Ureter (tissue), 1 donor: ENCODE results near the gene PDE5A. TPM values are rescaled to one million over a fixed set of nuclear protein-coding genes. Genes with fewer than 3 reads are reported as not detected.

ENCODE experiments used
- DNase-seq: peaks from one replicate; pipeline ENCODE4 v3.0.0-alpha.2; 2020; ENCODE audit warnings: low spot score
- total RNA-seq: library from RNA; stranded (reverse); gene quantifications from one replicate; pipeline ENCODE4 v1.2.4, GENCODE V29; 2023
- donor health status: DM: yes; HTN: yes; CAD: no.

The PDE5A gene
- total RNA-seq, 1 donor from 2014 or later = 74.4 TPM

DNA sequence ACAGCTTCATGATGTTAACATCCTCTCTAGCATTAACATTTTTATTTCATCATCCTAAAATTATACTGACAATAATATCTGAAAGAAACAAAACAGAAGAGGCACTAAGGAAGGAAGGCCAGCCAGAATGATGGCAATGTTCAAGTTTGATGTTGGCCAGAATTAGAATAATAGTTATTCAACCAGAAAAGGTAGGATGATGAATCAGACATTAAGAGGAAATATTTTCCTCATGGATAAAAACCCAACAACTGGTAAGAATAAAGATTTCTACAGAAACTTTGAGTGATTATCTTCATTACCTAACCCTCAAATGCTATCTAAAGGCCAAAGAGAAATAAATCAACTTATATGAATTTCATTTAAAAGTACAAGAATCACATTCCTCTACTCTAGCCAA lies 105.2 kb downstream of the PDE5A start:
- no peak for DNase-seq

DNA sequence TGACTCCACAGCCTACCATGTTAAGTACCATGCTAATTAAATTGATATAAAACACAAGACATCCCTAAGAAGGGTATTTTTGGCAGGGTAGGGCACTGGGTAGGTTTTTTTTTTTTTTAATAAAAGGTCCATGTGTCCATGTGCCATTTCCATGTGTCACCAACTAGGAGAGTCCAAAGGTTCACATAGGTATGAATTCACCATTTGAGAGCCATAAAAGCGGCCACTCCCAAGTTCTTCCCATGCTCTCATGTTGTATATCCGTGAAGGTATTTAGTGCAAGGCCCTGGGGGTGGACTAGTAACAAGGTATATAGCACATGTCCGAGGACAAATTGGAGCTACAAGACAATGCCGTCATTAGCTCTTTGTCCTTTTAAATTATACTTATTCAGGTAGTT lies 107.3 kb downstream of the PDE5A start:
- DNase-seq = no peak

DNA sequence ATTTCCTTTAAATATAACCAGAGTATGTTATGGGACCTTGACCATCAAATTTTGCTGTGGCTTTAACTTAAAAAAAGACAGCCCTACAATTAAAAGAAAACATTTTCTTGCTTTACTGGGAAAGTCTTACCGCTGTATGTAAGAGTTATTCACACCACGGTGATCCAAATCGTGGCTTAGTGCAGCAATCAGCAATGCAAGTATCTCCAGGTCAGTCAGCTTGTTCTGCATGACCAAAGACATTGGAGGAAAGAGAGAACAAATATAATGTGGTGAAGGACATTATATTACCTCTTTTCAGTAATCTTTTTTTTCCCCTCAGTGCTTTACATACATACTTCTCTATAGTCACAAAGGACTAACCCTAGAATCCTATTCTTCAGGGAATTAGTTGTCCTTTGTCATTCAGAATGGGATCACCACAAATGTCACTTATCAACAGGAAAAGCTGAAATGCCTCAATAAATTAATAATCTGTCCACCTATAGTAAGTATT lies 109.6 kb downstream of the PDE5A start:
- no peak for DNase-seq

DNA sequence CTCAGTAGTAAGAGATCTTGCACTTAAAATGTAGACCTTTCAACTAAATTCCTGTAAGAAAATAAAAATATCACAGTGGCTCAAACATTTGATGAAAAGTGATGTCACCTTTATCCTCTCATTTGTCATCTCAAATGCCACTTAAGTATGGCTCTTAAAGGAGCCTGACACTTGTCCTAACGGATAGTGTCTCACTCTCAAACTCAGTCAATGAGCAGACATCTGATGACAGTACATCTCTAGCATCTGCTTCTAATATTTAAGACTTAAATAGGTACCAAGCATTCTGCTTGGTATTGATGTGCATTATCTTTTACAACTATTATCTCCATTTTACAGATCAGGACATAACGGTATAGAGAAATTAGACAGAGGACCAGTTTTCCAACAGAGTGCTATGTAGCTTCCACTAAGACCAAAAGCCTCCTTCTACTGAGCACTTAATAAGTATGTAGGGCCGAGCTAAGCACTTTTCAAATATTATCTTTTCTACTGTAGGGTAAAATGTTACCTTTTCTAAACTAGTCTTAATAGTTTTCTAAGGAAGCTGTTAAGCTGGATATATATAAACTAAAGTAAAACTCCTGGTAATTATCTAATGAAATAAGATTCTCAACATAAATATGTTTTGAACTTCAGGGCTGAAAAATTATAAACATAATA lies 110.2 kb downstream of the PDE5A start:
- no peak for DNase-seq

DNA sequence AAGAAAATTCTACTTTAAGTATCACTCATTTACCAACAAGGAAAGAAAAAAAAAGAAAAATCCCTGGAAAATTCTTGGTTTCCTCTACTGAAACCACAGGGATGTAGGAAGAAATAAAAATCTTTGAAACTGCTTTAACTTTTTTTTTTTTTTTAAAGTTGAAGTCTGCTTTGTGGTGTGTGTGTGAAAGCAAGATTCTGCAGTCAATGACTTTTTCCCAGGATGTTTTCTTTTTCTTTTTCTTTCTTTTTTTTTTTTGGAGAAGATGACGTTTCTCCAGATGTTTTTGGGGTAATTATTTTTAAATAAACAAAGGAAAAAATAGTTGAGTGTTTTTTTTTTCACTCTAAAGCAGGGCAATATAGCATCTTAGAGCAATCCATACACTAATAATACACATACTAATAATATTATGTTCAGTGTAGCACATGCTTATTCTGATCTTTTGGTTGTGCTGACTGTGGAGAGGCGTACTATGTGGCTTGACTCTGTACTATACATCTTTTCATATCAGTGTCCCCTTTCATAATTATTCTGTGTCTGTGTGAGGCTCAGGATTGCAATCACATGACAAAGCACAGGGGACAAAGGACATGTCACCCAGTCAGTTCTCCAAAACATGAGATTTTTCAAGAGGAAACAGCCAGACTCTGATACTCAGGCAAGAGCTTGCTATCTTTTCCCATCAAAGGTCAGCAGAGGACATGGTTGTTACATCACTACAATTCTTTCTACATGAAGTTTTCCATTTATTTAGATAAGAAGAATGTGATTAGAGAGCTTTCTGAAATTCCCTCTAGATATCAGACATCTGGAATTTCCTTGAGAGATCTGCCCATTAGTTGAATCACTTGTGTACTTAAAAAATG lies 111.0 kb downstream of the PDE5A start:
- DNase-seq = no peak

DNA sequence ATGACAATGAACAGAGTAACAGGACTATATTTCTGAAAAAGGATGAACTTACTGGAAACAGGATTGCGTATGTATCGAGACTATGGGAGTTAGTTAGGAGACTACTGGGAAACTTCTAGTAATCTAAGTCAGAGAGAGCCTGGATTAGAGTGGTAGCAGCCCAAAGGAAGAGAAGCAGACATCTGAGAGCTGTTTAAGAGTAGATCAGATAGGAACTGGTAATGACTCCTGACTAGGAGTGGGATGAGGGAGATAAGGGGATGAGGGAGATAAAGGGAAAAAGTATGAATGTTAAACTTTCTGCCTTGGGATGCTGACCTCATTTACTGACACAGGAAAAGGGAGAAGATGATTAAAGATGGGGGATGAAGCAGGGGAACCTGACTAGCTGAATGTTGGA lies 116.2 kb downstream of the PDE5A start:
- DNase-seq = no peak

DNA sequence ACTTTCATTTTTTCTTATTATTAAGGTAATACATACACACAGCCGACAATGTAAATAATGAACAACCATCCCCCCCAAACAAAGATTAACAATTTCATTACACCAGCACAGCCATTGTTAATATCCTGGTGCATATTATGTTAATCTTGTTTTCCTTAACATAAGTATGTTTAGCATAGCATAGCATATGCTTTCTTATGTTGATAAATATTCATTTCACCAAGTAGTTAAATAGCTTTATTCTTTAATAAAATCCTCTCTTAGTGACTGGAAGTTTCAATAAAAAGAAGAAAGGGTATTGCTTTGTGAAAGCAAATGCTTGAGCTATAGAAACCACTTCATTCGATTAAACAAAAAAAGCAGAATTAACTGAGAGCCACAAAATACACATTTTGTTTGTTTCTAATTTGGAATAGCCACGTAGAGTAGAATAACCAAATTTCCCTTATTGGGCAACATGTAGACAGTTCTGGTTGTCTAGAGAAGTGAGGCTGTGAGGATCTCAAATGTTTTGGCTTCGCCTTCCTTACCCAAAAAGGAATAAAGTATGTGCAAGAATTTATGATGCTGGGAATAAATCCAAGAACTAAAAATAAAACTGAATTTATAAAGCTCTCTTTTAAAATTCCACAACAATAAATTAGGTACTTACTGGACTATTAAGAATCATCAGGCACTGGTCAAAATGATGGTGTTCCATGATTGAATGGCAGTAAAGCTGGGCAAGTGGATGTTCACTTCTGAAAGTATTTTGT lies 118.0 kb downstream of the PDE5A start:
- DNase-seq = no peak

DNA sequence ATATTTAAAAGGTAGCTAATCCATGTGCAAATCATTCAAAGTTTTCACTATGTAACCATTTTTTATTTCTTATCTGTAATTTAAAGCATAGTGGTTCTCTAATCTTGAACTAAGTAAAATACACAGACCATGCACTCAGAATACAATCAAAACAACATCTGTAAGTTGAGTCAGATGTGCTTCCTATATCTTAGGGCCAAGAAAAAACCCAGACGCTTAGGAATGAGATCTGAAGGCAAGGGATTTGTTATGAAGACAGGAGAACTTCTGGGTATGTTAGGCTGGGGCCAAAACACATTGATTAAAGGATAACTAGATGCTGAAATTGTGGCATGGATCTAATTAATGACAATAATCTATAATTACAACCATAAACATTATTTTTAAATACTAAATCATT lies 120.3 kb downstream of the PDE5A start:
- no peak for DNase-seq

DNA sequence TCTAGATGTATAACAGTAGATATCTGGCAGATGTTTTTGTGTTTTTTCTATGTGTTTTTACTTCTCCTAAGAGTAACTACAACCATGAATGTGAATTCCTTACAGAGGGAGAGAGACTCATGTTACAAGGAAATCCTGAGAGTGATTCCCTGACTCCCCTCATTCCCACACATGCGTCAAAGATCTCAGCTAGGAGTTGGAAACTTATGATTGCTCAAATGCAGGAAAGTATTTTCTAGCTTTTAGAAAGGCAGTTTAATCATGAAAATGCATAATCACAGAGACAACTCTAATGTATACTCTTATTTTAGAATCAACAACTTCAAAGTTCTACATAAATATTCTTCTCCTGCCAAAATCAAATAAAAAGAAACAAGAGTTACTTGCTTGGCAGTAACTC lies 121.8 kb downstream of the PDE5A start:
- no peak for DNase-seq

DNA sequence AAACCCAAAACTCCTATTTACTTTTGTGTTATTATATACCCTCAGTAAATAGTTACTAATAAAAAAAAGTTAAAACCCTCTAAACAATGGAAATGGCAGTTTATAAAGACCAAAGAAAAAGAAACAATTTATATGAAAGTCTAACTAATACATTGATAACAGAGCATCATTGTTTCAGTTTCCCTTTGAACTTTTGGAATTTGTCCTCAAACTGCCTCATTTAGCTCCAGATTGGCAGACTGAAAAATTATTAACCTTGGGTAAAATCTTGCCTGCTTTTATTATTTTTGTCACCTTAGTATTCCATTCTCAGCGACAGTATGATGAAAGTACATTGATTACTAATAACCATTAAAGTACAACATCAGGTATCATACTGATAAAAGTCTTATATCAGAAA lies 124.0 kb downstream of the PDE5A start:
- no peak for DNase-seq

DNA sequence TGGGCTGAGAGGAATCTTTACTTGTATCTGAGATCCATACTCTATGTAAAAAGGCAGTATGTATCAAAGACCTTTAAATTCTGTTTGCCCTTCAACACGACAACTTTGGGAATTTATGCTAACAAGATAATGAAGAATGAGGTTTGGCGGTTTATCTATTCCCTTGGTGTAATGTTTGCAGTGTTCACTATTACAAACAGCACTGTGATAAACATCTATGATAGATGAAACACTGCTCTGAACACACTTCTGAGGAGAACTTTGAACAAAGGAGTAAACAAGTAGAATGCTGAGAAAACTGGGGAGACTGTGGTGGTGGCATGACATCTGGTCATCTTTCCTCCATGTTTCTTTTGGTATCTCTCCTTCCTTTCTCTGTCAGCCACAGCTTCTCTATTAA lies 126.9 kb downstream of the PDE5A start:
- DNase-seq = no peak

DNA sequence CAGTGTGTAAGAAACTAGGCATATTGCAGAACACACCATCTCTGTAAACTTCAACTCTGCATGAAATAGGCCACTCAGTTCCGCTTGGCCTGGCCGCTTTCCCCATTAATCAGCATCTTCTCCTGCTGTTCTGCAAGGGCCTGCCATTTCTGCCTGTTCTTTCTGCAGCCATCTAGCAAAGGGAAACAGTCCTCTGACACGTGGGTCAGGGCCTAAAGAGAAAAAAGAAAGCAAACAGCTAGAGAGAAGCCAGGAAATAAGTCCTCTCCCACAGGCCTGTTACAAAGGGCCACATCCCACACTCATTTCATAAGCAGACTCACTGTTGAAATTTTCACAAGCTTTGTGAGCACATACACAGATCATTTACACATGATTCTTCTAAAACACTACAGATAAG lies 130.1 kb downstream of the PDE5A start:
- peak; percentile 44 for DNase-seq

DNA sequence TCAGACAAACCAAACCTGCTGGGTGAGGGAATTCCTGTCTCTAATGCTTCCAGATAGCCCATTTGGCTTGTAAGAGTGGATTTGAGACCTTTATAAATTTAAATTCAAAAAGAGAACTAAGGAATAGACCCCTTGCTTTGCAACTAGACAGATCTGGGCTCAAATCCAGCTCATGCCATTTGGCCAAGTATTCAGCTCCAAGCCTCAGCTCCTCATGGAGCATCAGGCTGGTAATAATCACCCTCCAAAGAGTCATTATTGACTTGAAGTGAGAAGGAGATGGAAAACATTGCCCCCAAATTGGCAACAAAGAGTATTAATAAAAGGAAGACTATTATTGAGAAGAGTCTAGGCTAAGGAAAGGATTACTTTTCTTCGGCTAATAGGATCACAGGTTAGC lies 134.7 kb downstream of the PDE5A start:
- DNase-seq = no peak

DNA sequence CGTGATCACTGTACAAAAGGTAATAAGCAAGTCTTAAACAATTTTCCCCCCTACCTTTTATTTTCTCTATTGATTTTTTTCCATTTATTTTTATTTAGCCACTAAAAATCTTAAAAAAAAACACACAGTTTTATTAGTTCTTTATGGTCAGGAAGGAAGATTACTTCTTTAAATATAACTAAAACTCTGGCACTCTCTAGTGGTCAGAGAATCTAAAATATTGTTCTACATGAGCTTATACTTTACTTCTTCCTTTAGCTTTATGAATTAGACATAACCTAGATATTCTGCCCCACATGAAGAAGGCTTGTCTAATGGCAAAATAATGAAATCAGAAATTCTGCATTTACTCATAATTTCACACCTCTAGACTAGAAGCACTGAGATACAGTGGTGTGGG lies 135.2 kb downstream of the PDE5A start:
- no peak for DNase-seq

DNA sequence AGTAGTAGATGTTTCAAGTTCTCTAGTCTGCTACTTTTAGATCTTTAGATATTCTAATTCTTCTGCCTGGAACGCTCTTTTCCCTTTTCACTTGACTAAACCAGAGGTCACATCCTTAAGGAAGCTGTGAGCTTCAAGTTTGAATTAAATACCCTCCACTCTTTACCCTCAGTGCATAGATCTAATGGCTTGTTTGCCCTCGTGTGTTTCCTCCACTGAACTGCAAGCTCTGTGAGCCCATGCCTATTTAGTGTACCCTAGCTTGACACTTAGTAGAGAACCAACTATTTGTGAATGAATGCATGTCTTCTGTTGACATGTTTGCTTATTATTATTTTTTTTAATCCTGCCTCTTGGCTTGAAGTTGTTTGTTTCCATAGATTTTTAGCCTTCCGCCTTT lies 138.3 kb downstream of the PDE5A start:
- no peak for DNase-seq

DNA sequence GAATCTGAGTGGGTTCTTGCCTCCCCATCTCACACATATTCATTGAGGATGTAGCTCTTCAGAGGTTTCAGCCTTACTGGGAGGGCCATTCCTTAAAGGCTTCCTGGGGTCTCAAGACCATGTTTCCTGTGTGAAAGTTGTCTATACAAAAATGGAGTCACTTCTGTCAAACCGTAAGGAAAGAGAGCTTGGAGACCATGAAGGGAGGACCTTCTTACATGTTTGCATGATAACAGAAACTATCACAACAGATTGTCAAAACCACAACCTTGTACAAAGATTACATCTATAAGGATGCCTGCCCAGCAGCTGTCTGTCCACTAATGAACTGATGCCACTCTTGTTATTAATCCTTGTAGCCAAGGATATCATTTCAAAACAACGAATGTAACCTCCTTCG lies 139.3 kb downstream of the PDE5A start:
- DNase-seq = no peak

DNA sequence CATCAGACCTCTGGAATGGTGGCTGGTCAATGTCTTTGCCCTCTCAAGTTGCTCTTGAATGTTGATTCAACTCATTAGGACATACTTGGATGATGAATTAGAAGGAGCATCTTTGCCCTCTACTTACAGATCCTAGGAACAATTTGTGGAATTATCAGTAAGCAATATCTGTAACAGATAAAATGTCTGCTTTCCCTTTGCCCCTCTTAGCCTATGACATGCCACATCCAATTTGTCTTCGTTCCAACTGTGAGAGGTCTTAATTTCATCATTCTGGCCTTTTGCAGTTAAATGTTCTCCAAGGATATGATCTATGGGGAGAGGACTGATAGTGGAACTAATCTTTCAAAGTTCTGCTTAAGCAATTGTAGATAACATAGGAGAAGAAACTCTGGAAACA lies 148.3 kb downstream of the PDE5A start:
- no peak for DNase-seq

DNA sequence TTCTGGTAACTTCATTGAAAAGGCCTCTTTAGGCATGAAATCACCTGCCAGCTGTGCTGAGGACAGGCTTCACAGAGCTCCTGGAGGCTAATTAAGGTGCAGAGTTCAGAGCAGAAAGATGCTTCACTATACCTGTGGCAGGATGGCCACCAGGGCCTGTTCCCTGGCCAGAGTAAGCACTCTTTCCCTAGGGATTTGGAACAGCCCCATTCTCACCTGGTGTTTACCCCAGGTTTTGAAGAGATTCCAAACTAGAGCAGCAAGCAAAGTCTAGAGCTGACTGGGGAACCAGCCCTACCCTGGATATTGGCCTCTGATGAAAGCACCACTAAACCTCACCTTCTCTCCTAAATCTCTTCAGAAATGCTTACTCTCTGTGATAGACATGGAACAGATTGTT lies 148.8 kb downstream of the PDE5A start:
- DNase-seq = no peak

DNA sequence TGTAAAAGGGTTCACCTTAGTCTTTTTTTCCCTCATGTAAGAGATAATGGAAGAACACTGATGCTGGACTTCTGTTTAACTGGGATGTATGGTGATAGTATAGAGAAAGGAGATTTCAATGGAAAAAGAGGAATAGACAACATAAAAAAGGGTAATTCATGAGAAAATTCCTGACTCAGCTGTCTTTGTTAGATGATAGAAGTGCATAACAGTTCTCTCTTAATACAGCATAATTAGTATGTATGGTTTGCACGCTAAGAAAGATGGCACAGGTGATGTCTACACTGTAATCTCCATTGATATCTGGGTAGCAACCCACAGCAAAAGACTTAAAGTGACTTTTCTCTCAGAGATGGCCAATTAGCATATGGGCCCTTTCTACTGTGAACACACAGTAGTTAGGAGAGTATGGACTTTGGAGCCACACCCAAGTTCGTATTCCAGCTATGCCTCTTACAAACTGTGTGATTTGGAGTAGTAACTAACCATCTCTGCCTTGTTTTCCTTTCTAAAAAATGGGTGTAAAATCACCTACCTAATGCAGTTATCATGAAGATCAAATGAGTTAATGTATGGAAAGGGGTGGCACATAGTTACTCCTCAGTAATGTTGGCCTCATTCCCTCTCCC lies 149.3 kb downstream of the PDE5A start:
- no peak for DNase-seq

DNA sequence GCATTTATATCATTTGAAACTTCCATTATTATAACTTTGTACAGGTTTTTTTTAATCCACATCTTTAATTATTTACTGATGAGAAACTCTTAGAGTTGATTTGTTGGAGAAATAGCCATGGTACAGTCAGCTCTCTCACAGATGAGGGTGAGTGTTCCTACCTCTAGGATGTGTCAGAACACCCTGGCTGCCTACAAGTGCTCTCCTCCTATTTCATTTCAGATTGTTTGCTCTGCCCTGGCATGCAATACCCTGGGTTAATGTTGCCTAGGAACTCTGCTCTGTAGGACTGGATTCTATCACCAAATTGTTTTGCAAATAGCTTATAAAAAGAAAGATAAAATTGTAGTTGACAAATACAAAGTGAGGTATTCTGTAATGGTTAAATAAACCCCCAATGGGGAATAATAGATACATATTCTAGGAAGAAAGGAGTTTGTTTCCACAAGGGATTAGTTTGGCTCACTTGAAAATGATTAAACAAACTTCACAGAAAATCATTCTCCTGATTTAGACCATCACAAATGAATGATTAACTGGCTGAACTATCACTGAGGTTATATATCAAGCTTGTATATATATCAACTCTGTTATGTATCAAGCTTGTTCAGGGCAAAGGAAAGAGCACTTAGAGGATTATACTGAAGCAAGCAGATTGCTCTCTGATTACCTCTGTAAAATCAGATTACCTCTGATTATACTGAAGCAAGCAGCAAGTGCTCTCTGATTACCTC lies 150.0 kb downstream of the PDE5A start:
- DNase-seq = no peak

DNA sequence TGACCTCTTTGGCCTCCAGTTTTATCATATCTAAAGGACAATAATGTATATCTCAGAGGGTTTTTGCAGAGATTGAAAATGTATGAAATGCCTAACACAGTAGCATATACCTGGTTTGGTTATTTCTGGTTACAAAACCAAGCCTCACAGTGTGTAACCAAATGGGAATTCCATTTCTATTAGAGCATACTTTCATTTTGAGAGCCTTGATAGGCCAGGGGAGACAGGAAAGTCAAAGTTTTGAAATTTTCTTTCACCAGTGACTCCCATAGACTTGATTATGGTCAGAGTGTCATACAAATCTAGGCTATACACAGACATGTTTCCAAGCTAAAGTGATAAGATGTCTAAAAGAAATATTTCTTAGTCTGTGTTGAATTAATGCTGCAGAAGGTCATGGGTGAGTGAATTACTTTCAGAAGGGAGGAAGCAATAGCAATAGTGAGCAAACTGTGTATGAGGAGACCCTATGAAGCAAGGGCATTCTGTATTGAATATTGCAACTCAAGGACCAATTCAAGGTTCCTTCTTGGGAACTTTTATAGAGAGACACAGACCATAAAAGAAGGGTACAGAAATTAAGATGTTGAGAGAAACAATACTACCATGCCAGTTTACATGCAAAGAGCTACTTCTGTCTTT lies 151.1 kb downstream of the PDE5A start:
- no peak for DNase-seq
